Pancreas (tissue), 10 donors: ENCODE data around the gene BMP6. TPM values are rescaled to one million over a fixed set of nuclear protein-coding genes. Genes with fewer than 3 reads are reported as not detected.

Experiments used
- ATAC-seq, 4 donors: fragments of 200-7000 bp; cut with Tn5 transposase; one replicate each; pipeline versions ENCODE4 v1.8.0 to v1.9.1; 2020; ENCODE audit warnings: mild to moderate bottlenecking in 4 of 4, moderate library complexity in 4 of 4
- DNase-seq, 6 donors: peaks; one replicate each; pipeline ENCODE4 v3.0.0-alpha.2; 2020
- FAIRE-seq: peaks from 2 replicates; lab custom pipeline; 2012; peaks lifted over from hg19 to GRCh38; lab: Jason Lieb, UNC
- H3K27ac ChIP-seq, 4 donors: fragments of 200-600 bp; sonication (generic); 1 replicate in 3 of 4; 2 replicates in 1 of 4; pipeline versions ENCODE4 v1.5.0 to v1.8.0; 2020
- H3K27me3 ChIP-seq, 4 donors: fragments of 200-600 bp; one replicate each; pipeline ENCODE4 v1.8.0; 2021
- H3K36me3 ChIP-seq, 3 donors: fragments of 200-600 bp; sonication (generic) in 1 of 3; one replicate each; pipeline versions ENCODE4 v1.5.0 to v1.8.0; 2020 to 2021
- H3K4me1 ChIP-seq, 3 donors: fragments of 200-600 bp; one replicate each; pipeline ENCODE4 v1.8.0; 2021
- H3K4me3 ChIP-seq, 4 donors: fragments of 200-600 bp; sonication (generic) in 2 of 4; one replicate each; pipeline versions ENCODE4 v1.5.0 to v1.8.0; 2020 to 2021
- H3K9me3 ChIP-seq, 4 donors: fragments of 200-600 bp; one replicate each; pipeline ENCODE4 v1.8.0; 2021
- WGBS, 2 donors: extraction: QIAGEN DNeasy Blood & Tissue Kit; methylation state at CpG; one replicate each; pipeline ENCODE4 v1.1.7; 2013; 5-methylcytosine and 5-hydroxymethylcytosine counted together
- intact Hi-C, 3 donors: fragments of 100-400 bp; cut with DNase I; formaldehyde crosslinking; loops; one replicate each; pipeline versions ENCODE4 v1.11.1 to v1.14.2; 2022
- polyA plus RNA-seq, 2 donors: library from polyadenylated mRNA; stranded (reverse); fragments of 200-250 nt; gene quantifications; one replicate each; pipeline ENCODE4 v1.2.3, GENCODE V29; 2013
- total RNA-seq, 6 donors: library from RNA; stranded (reverse); fragmentation: NEBNext Ultra II Directional in 4 of 6; extraction: Animal tissue kit (Norgen Biotek cat#: 25700) in 4 of 6; gene quantifications; one replicate each; pipeline versions ENCODE4 v1.2.1 to v1.2.4, GENCODE V29; 2021 to 2023
- TF ChIP-seq, protein P1 (sequence below), 4 donors: fragments of 200-600 bp; sonication (generic) in 3 of 4; IDR thresholded peaks; one replicate each; pipeline versions ENCODE4 v1.5.0 to v1.8.0; 2021; ENCODE audit warnings: antibody characterized with exemption in 4 of 4
- donor health status: healthy with polysubstance abuse.
- donor health status: DM: no; HTN: no; CAD: no; lungs with moderate emphysema.
- donor health status: DM: no; HTN: no; CAD: no.
- donor health status: control.
- donor health status: control.
- donor health status: Bipolar disorder and iron deficiency.
- donor health status: DM: yes; HTN: yes; CAD: no.
- donor health status: DM: no; HTN: no; CAD: no.
- donor health status: DM: no; HTN: no; CAD: no.
- donor health status: DM: yes; HTN: yes; CAD: no.

The BMP6 gene
- total and polyA plus RNA-seq, 8 donors, result 0.09 to 0.69 (median 0.35) TPM

DNA sequence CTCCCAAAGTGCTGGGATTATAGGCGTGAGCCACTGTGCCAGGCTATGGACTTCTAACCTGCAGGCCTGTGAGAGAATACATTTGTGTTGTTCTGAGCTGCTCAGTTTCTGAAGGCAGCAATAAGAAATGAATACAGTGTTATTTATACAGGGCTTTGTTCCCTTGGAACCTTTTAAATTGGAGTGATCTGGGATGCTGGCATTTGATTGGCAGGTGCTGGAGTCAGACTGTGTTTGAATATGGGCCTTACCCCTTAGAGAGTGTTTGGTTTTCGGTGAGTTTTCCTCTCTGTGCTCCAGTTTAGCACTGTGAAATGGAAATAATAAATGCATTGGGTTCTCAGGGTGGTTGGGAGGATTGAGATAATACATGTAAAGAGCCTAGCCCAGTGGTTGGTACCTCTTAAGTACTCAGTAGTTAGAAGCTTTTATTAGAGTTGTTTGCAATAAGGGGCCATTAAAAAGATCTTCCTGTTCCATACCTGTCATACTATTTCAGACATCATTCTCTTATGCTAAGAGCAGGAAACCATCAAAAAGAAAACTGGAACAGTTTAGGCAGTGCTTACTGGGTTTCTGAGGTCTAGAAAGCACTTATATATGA is 22.1 kb downstream of the BMP6 start:
- H3K27ac ChIP-seq, result no peak overlapping the region
- DNase-seq, result no peak
- no peak for FAIRE-seq
- 91 to 97% methylated on average over 2 of the region's 2 CpGs for WGBS, 2 donors
- TF ChIP-seq, protein P1, sequence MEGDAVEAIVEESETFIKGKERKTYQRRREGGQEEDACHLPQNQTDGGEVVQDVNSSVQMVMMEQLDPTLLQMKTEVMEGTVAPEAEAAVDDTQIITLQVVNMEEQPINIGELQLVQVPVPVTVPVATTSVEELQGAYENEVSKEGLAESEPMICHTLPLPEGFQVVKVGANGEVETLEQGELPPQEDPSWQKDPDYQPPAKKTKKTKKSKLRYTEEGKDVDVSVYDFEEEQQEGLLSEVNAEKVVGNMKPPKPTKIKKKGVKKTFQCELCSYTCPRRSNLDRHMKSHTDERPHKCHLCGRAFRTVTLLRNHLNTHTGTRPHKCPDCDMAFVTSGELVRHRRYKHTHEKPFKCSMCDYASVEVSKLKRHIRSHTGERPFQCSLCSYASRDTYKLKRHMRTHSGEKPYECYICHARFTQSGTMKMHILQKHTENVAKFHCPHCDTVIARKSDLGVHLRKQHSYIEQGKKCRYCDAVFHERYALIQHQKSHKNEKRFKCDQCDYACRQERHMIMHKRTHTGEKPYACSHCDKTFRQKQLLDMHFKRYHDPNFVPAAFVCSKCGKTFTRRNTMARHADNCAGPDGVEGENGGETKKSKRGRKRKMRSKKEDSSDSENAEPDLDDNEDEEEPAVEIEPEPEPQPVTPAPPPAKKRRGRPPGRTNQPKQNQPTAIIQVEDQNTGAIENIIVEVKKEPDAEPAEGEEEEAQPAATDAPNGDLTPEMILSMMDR (IDR thresholded peaks at IDR 0.05), result no peak
- no peaks in the 10 kb centered on the region for H3K36me3 ChIP-seq
- ATAC-seq, result no peak
- H3K4me1 ChIP-seq, result no peaks in the 10 kb centered on the region
- no peaks in the 10 kb centered on the region for H3K27me3 ChIP-seq
- H3K9me3 ChIP-seq, result no peaks in the 10 kb centered on the region
- no peak overlapping the region for H3K4me3 ChIP-seq
- intact Hi-C loops, result no loop called here

DNA sequence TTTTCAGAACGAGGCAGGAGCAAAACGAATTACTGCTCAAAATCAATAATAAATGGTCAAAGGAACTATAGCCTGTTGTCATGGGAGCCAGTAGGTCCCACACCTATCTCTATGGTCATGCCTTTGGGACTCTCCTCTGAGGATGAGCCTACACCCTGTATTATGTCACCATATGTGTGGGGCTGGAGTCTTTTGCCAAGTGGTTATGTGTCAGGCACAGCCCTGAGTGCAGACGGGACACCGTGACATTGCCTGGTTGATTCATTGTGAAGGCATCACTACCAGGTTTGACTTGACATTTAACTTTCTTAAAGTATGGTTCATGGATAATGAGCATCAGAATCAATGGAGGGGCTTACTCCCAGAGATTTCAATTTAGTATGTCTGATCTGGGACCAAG is 23.6 kb downstream of the BMP6 start:
- TF ChIP-seq, protein P1 (IDR thresholded peaks at IDR 0.05), result no peak
- FAIRE-seq (no peak), ATAC-seq (no peak), DNase-seq (no peak)
- Histone ChIP-seq H3K27me3 (no peaks in the 10 kb centered on the region), H3K9me3 (no peaks in the 10 kb centered on the region), H3K4me3 (no peak overlapping the region), H3K36me3 (no peaks in the 10 kb centered on the region), H3K27ac (no peak overlapping the region), H3K4me1 (no peaks in the 10 kb centered on the region)
- intact Hi-C loops, result no loop called here
- WGBS, 2 donors, result 59 to 63% methylated on average over 4 of the region's 4 CpGs

DNA sequence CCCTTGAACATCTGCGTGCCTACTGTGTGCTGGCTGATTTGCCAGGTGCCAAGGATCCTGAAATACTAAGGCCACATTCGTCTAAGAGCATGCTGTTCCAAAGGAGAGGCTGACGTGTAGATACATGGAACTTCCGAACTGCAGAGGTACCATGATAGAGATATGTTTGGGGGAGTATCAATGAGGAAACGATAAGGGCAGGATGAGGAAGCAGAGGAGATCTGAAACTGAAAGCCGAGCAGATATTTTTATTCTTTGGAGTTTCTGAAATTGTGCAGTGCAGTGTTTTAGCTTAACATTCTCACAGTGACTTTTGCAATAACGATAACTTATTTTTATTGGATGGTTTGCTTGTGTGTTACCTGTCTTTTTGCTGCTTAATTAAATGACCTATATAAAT is 24.3 kb downstream of the BMP6 start:
- H3K9me3 ChIP-seq, result no peaks in the 10 kb centered on the region
- no peak overlapping the region for H3K4me3 ChIP-seq
- ATAC-seq (no peak), FAIRE-seq (no peak), DNase-seq (no peak)
- WGBS, 2 donors, result 59 to 77% methylated on average over 7 of the region's 7 CpGs
- TF ChIP-seq, protein P1 (IDR thresholded peaks at IDR 0.05), result no peak
- intact Hi-C loops, result no loop called here
- H3K27ac ChIP-seq, result no peak overlapping the region
- H3K36me3 ChIP-seq, result no peaks in the 10 kb centered on the region
- H3K27me3 ChIP-seq, result no peaks in the 10 kb centered on the region
- no peaks in the 10 kb centered on the region for H3K4me1 ChIP-seq

DNA sequence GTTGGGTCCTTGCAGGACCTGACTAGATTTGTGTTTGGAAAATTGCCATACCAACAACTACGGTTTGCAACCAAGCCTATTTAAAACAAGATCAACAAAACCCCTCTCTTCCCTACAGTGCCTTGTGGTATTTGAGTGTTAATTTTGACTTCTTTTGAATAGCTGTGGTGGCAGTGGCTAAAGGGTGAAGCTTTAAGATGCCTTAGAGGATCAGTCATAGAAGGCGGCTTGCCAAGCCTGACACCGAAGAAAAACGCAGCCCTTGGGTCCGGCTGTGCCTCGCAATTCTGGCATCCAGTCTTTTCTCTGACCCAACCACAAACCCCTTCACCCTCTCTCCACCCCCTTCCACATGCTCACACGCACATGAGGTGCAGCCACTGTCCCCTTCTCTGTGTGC is 32.6 kb downstream of the BMP6 start:
- intact Hi-C loops, result no loop called here
- ATAC-seq (no peak), DNase-seq (no peak), FAIRE-seq (no peak)
- 66 to 67% methylated on average over 7 of the region's 7 CpGs for WGBS, 2 donors
- Histone ChIP-seq H3K4me1 (no peaks in the 10 kb centered on the region), H3K9me3 (no peaks in the 10 kb centered on the region), H3K4me3 (no peak overlapping the region), H3K27me3 (no peaks in the 10 kb centered on the region), H3K27ac (no peak overlapping the region), H3K36me3 (no peaks in the 10 kb centered on the region)
- TF ChIP-seq, protein P1 (IDR thresholded peaks at IDR 0.05), result no peak

DNA sequence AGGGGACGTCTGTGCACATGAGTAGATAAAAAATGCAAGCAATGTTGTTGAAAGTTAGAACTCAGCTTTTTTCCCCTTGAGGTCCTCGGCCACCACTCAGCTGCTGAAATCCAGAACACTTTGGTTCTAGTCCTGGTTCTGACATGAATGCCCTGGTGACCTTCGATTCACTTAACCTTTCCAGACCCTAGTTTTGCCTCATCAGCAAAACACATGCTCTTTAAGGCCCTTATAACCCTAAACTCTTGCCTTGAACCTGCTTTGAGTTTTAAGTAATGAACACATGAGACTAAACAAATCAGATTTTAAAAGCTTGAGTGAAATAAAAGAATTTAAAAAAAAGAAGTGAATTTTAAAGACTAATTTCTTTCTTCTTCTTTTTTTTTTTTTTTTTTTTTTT is 33.4 kb downstream of the BMP6 start:
- no peak for ATAC-seq
- no peak for DNase-seq
- no peaks in the 10 kb centered on the region for H3K27me3 ChIP-seq

More for the DNA sequence above, 33.4 kb downstream of the BMP6 start:
- H3K27ac ChIP-seq, result no peak overlapping the region
- TF ChIP-seq, protein P1 (IDR thresholded peaks at IDR 0.05), result no peak
- no peaks in the 10 kb centered on the region for H3K36me3 ChIP-seq
- H3K4me1 ChIP-seq, result no peaks in the 10 kb centered on the region
- no peak for FAIRE-seq
- no peak overlapping the region for H3K4me3 ChIP-seq
- whole genome bisulfite sequencing, 2 donors, result 47 to 55% methylated on average over 3 of the region's 3 CpGs
- intact Hi-C loops, result no loop called here
- H3K9me3 ChIP-seq, result no peaks in the 10 kb centered on the region
